GM08714 (cell line): ENCODE data around the gene FURIN.
"Not testable (repeated sequence)": the region's sequence is repeated elsewhere in the genome, so short reads cannot be mapped to it uniquely, and the experiment has no call there.

Source experiments
- H3K4me3 ChIP-seq: fragments of 200-500 bp; sonication (Bioruptor generic); 2 replicates; pipeline ENCODE4 v1.5.1; 2014; ENCODE audit warnings: mild to moderate bottlenecking, low read length, inconsistent platforms
- ZNF274 ChIP-seq: IDR thresholded peaks from 2 replicates; pipeline ENCODE4 v1.6.1; 2012; ENCODE audit warnings: mild to moderate bottlenecking, low read depth, low read length

FURIN gene

GRCh38 chr15:90915216-90915807, 46.9 kb downstream of the FURIN start:
- H3K4me3 ChIP-seq: no peak overlapping the region
- no peak for TF ChIP-seq ZNF274

DNA sequence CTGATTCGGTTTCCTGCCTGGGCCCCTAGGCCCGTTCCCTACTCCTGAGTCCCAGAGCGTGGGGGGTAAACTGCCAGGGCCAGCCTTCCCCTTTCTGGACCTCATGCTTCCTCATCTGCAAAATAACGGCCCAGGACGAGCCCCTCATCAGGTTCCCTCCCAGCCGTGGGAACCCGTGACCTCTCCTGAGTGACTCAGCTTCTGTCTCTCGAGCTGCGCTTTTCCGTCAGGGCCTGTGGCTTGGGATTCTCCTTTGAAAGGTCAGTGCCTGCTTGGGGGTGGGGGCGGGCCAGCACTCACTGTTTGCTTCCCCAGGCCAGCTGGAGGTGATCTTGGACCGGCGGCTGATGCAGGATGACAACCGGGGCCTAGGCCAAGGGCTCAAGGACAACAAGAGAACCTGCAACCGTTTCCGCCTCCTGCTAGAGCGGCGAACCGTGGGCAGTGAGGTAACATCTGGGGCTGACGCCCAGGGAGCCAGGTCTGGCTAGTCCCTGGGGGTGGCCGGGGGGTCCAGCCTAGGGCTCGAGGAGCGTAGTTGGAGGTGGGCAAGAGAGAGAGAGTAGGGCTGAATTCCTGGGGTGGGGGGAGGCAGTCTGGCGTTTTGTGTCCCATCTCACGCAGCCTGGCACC, 47.5 kb downstream of the FURIN start:
- no peak for TF ChIP-seq ZNF274
- H3K4me3 ChIP-seq: no peak overlapping the region

DNA sequence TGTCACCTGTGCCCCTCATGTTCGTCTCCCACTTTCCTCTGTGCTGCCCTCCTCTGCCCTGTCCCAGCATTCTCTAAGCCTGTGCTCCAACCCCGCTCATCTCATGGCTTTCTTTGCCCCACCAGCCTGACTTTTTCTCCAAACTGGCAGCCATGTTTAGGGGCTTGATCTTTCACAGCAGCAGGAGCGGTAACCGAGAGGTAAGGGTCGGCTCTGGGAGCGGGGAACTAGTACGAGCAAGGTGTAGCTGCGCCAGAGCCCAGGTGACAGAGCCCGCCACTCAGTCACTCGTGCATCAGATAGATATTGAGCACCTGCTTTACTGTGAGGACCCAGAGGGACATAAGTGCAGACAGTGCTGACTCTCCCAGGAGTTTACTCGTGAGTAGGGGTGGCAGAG, 48.1 kb downstream of the FURIN start:
- no peak for TF ChIP-seq ZNF274
- H3K4me3 ChIP-seq: no peak overlapping the region

DNA sequence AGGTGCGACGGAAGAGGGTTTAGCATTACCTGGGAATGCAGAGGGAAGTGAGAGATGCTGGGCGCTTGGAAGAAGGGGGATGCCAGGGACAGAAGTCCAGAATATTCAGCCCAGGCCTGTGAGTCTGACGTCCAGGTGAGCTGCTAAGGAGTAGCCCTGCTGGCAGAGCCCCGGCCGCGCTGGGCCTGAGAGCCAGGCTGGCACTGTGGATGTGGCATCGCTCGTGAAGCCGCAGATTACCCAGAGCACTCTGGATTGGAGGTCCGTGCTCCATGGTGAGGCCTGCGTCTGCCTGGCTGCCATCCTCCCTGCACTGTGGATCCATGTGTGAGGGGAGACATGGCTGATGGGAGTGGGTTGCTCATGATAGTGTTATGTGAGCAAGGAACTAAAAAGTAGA, 49.2 kb downstream of the FURIN start:
- H3K4me3 ChIP-seq: no peak overlapping the region
- TF ChIP-seq ZNF274: no peak

- TF ChIP-seq ZNF274: no peak
- no peak overlapping the region for H3K4me3 ChIP-seq
Measured at GRCh38 chr15:90918034-90918788, 49.8 kb downstream of the FURIN start.

DNA sequence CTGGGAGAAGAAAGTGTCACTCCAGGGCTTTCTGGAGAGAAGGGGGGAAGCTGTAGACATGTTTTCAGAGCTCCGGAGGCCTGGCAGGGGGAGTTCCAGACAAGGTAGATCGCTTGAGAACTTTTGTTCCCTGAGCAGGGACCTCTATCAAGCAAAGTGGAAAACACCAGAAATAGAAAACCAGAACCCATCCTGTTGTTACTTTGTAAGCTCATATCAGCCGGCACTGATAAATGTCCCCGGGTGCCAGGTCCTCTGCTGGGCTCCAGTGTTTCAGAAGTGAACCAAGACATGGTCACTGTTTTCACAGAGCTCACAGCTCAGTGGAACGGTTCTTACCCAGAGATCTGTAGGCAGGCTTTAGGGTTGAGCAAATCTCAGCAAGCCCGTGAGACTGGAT, 50.4 kb downstream of the FURIN start:
- no peak for TF ChIP-seq ZNF274
- no peak overlapping the region for H3K4me3 ChIP-seq

DNA sequence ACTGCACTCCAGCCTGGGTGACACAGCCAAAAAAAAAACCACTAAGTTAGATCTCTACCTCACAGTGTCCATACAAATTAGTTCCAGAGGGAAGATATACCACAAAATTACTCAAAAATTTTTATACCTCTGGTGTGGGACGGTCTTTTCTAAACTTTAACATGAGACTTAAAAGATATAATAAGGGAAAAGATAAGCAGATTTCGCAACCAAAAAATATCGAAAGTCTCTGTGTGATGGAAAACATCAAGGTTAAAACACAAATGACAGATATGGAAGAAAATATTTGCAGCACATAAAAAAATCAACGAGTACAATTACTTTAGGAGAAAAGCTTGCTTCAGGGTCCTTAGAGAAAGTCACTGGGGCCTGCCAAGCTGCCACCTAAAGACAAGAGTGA, 53.5 kb downstream of the FURIN start:
- no peak overlapping the region for H3K4me3 ChIP-seq
- TF ChIP-seq ZNF274: no peak

- H3K4me3 ChIP-seq: not testable (repeated sequence)
Measured at GRCh38 chr15:90922712-90923322, 54.4 kb downstream of the FURIN start.

DNA sequence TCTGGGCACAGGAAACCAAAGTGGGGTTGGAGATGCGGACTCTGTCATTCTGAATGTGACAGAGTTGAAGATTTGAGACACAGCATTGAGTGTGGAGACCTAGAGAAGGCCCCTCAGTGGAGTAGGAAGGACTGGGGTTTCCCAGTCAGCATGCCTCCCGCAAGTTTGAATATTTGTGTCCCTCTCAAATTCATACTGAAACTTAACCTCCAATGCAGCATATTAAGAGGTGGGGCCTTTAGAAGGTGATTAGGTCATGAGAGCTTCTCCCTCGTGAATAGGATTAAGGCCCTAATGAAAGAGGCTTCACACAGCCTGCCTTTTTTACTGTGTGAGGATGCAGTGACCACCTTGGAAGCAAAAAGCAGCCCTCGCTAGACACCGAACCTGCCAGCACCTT, 56.0 kb downstream of the FURIN start:
- H3K4me3 ChIP-seq: no peak overlapping the region
- no peak for TF ChIP-seq ZNF274

DNA sequence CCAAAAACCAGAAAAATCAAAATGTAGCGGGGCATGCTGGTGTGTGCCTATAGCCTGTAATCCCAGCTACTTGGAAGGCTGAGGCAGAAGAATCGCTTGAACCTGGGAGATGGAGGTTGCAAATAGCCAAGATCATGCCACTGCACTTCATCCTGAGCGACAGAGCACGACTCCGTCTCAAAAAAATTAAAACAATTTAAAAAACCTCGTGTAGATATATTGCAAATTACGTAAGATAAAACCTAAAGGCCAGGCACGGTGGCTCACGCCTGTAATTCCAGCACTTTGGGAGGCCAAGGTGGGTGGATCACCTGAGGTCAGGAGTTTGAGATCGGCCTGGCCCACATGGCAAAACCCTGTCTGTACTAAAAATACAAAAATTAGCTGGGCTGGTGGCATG, 58.4 kb downstream of the FURIN start:
- not testable (repeated sequence) for H3K4me3 ChIP-seq

- H3K4me3 ChIP-seq: not testable (repeated sequence)
Measured at GRCh38 chr15:90928106-90928505, 59.7 kb downstream of the FURIN start.

- TF ChIP-seq ZNF274: no peak
- H3K4me3 ChIP-seq: peak overlapping the region; percentile 81
Measured at GRCh38 chr15:90929246-90930019, 61.0 kb downstream of the FURIN start.

- peak overlapping the region; percentile 81; the same call in 1 of the 2 replicates for H3K4me3 ChIP-seq
- TF ChIP-seq ZNF274: no peak
Measured at GRCh38 chr15:90930861-90931574, 62.6 kb downstream of the FURIN start.

- no peak for TF ChIP-seq ZNF274
- H3K4me3 ChIP-seq: peak overlapping the region; percentile 81; the same call in 1 of the 2 replicates
Measured at GRCh38 chr15:90931575-90931827, 63.1 kb downstream of the FURIN start.
